Stimulated activated naive CD4-positive, alpha-beta T cell (primary cell): Measurements from ENCODE around the gene REXO4.
"Not testable (repeated sequence)": the region's sequence is repeated elsewhere in the genome, so short reads cannot be mapped to it uniquely, and the experiment has no call there.

Experiments used
- DNase-seq, 6 experiments: peaks; one replicate each; lab custom pipeline; 2025; lab: John Stamatoyannopoulos, UW

Gene REXO4

GRCh38 chr9:133386338-133386737, 31.5 kb downstream of the REXO4 start:
- no peak for DNase-seq

GRCh38 chr9:133385452-133385851, 32.4 kb downstream of the REXO4 start:
- no peak for DNase-seq

- no peak for DNase-seq
Measured at GRCh38 chr9:133384736-133385321, 33.0 kb downstream of the REXO4 start.

- DNase-seq, result no peak
Measured at GRCh38 chr9:133383438-133383837, 34.4 kb downstream of the REXO4 start.

GRCh38 chr9:133382507-133383141, 35.2 kb downstream of the REXO4 start:
- DNase-seq, result no peak

GRCh38 chr9:133380734-133381133, 37.1 kb downstream of the REXO4 start:
- DNase-seq, result no peak

- no peak for DNase-seq
Measured at GRCh38 chr9:133379153-133380086, 38.4 kb downstream of the REXO4 start.

GRCh38 chr9:133378408-133378962, 39.3 kb downstream of the REXO4 start:
- no peak for DNase-seq

GRCh38 chr9:133377721-133378216, 40.0 kb downstream of the REXO4 start:
- no peak for DNase-seq

- not testable (repeated sequence) for DNase-seq
Measured at GRCh38 chr9:133377280-133377679, 40.5 kb downstream of the REXO4 start.

- peak; percentile 83 to 93 (median 90) for DNase-seq
Measured at GRCh38 chr9:133375724-133376654, 41.8 kb downstream of the REXO4 start, which contains the start of the genes STKLD1 and SURF4. Gene STKLD1 (plus strand): TSS chr9:133376366. CDS start chr9:133376474, 108 bp downstream. Gene SURF4 (minus strand): TSS chr9:133376060. CDS start chr9:133375969, 91 bp downstream.

- peak in 1 of 6 experiments; percentile 27 for DNase-seq
Measured at GRCh38 chr9:133375116-133375723, 42.6 kb downstream of the REXO4 start.

- no peak for DNase-seq
Measured at GRCh38 chr9:133374612-133375115, 43.1 kb downstream of the REXO4 start.

GRCh38 chr9:133372144-133372543, 45.7 kb downstream of the REXO4 start:
- DNase-seq, result no peak

GRCh38 chr9:133371261-133371711, 46.5 kb downstream of the REXO4 start:
- DNase-seq, result peak; percentile 48 to 78 (median 64)

GRCh38 chr9:133370685-133371084, 47.1 kb downstream of the REXO4 start:
- DNase-seq, result peak in 3 of 6 experiments; percentile 42 to 56 (median 44)

GRCh38 chr9:133369933-133370332, 47.9 kb downstream of the REXO4 start:
- no peak for DNase-seq

- DNase-seq, result no peak
Measured at GRCh38 chr9:133369422-133369821, 48.4 kb downstream of the REXO4 start.

GRCh38 chr9:133368249-133368881, 49.4 kb downstream of the REXO4 start:
- DNase-seq, result no peak

GRCh38 chr9:133367778-133368177, 50.0 kb downstream of the REXO4 start:
- no peak for DNase-seq
